Nephron (organoid): ENCODE measurements around the gene KCNT1.

Experiments
- H3K27ac Mint-ChIP-seq, 3 experiments: 2 replicates each; pipeline ENCODE4 v1.8.0; 2020; ENCODE audit warnings: mixed read lengths in 3 of 3, mild to moderate bottlenecking in 2 of 3, moderate library complexity in 1 of 3
- H3K27me3 Mint-ChIP-seq: 2 replicates; pipeline ENCODE4 v1.8.0; 2021; ENCODE audit warnings: low read depth, mild to moderate bottlenecking, moderate library complexity, mixed read lengths
- H3K36me3 Mint-ChIP-seq: 2 replicates; pipeline ENCODE4 v1.8.0; 2020; ENCODE audit warnings: low read depth, mixed read lengths
- H3K4me1 Mint-ChIP-seq: 2 replicates; pipeline ENCODE4 v1.8.0; 2020; ENCODE audit warnings: mixed read lengths
- H3K4me3 Mint-ChIP-seq, 3 experiments: 2 replicates each; pipeline ENCODE4 v1.8.0; 2020; ENCODE audit warnings: mild to moderate bottlenecking in 3 of 3, mixed read lengths in 3 of 3, moderate library complexity in 2 of 3
- H3K9me3 Mint-ChIP-seq: 2 replicates; pipeline ENCODE4 v1.8.0; 2020; ENCODE audit warnings: mixed read lengths
- TF ChIP-seq, protein P1 (sequence below), 3 experiments: fragments of 200-600 bp; sonication (generic); IDR thresholded peaks; one replicate each; pipeline ENCODE4 v1.5.0; 2021; ENCODE audit warnings: antibody characterized with exemption in 3 of 3; ENCODE audit not compliant: unreplicated experiment in 3 of 3

Gene KCNT1

GRCh38 chr9:135805422-135806022 is 103.5 kb downstream of the KCNT1 start:
- peaks cover 21% of the 10 kb centered on the region for H3K36me3 Mint-ChIP-seq
- TF ChIP-seq, protein P1, sequence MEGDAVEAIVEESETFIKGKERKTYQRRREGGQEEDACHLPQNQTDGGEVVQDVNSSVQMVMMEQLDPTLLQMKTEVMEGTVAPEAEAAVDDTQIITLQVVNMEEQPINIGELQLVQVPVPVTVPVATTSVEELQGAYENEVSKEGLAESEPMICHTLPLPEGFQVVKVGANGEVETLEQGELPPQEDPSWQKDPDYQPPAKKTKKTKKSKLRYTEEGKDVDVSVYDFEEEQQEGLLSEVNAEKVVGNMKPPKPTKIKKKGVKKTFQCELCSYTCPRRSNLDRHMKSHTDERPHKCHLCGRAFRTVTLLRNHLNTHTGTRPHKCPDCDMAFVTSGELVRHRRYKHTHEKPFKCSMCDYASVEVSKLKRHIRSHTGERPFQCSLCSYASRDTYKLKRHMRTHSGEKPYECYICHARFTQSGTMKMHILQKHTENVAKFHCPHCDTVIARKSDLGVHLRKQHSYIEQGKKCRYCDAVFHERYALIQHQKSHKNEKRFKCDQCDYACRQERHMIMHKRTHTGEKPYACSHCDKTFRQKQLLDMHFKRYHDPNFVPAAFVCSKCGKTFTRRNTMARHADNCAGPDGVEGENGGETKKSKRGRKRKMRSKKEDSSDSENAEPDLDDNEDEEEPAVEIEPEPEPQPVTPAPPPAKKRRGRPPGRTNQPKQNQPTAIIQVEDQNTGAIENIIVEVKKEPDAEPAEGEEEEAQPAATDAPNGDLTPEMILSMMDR (IDR thresholded peaks at IDR 0.05; ENCODE audit: unreplicated experiment in 3 of 3): no peak

DNA sequence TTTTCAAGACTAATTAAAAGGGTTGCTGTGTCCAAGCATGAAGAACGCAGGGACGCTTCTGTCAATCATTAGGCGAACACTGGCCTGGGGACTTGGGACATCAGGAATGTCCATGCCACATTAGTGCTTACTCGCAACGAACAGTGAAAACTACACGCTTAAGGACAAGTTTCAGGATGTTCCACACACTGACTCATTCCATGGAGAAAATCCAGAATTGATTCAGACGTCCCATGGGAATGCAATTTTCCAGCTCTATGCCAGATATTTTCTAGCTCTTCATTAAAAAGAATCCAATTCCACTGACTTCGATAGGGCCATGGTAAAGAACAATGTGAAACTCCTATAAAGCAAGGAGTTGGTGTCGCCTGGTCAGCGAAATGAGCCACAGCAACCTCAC is 107.2 kb downstream of the KCNT1 start:
- H3K9me3 Mint-ChIP-seq: no peaks in the 10 kb centered on the region
- peaks cover 54% of the 10 kb centered on the region for H3K36me3 Mint-ChIP-seq
- H3K4me1 Mint-ChIP-seq: peaks cover 9% of the 10 kb centered on the region
- H3K27me3 Mint-ChIP-seq: no peaks in the 10 kb centered on the region
- TF ChIP-seq, protein P1 (IDR thresholded peaks at IDR 0.05; ENCODE audit: unreplicated experiment in 3 of 3): no peak
- H3K27ac Mint-ChIP-seq: no peak overlapping the region
- H3K4me3 Mint-ChIP-seq: no peak overlapping the region

More at GRCh38 chr9:135805422-135806022, 103.5 kb downstream of the KCNT1 start:
- H3K27ac Mint-ChIP-seq: no peak overlapping the region
- no peaks in the 10 kb centered on the region for H3K4me1 Mint-ChIP-seq
- no peak overlapping the region for H3K4me3 Mint-ChIP-seq
- no peaks in the 10 kb centered on the region for H3K9me3 Mint-ChIP-seq
- H3K27me3 Mint-ChIP-seq: no peaks in the 10 kb centered on the region

DNA sequence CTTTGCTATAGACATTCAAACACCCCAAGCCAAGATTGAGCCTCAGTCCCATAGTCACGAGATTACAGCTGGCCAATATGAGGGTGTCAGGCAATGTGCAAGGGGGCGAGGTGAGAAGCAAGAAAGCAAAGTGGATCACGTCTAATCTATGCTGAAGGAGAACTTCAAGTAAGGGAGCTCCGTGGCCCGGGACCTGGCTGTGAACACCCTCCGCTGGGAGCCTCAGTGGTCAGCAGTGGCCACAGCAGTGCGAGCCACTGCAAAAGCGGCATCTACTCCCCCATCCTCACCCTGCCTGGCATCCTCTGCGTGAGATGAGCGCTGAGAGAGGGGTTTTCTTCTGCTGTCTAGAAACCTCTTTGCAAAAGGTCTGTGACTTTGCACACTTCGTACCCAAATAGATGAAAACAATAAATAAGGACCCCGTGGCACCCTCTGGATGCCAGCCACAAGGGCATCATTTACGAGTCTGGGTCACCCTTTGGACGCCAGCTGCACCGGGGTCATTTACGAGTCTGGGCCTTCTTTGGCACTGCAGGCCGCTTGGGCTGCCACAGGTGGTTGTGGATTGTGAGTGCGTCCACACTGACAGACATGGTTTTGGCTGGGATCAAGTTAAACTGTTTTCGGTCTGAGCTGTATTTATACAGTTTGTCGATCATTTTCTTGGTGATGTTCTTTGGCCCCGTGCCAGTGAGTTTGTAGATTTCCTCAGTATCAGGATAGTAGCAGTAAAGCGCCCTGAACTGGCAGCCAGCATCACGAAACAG is 109.0 kb downstream of the KCNT1 start:
- no peak overlapping the region for H3K27ac Mint-ChIP-seq
- TF ChIP-seq, protein P1 (IDR thresholded peaks at IDR 0.05; ENCODE audit: unreplicated experiment in 3 of 3): no peak
- peaks cover 69% of the 10 kb centered on the region for H3K36me3 Mint-ChIP-seq
- H3K4me3 Mint-ChIP-seq: no peak overlapping the region
- no peaks in the 10 kb centered on the region for H3K9me3 Mint-ChIP-seq
- H3K27me3 Mint-ChIP-seq: no peaks in the 10 kb centered on the region
- H3K4me1 Mint-ChIP-seq: peaks cover 12% of the 10 kb centered on the region

GRCh38 chr9:135811801-135812200 is 109.8 kb downstream of the KCNT1 start:
- Mint-ChIP-seq H3K4me1 (peaks cover 20% of the 10 kb centered on the region), H3K9me3 (no peaks in the 10 kb centered on the region), H3K4me3 (peak overlapping the region in 1 of 3 experiments; percentile 4), H3K27me3 (no peaks in the 10 kb centered on the region), H3K27ac (peak overlapping the region in 2 of 3 experiments; percentile 31 to 38), H3K36me3 (peaks cover 76% of the 10 kb centered on the region)
- TF ChIP-seq, protein P1 (IDR thresholded peaks at IDR 0.05; ENCODE audit: unreplicated experiment in 3 of 3): no peak

GRCh38 chr9:135812961-135813360 is 111.0 kb downstream of the KCNT1 start:
- Mint-ChIP-seq H3K36me3 (peaks cover 76% of the 10 kb centered on the region), H3K4me1 (peaks cover 23% of the 10 kb centered on the region), H3K9me3 (no peaks in the 10 kb centered on the region), H3K4me3 (no peak overlapping the region), H3K27me3 (no peaks in the 10 kb centered on the region), H3K27ac (no peak overlapping the region)
- TF ChIP-seq, protein P1 (IDR thresholded peaks at IDR 0.05; ENCODE audit: unreplicated experiment in 3 of 3): no peak
